HG02870 (cell line): Measurements from ENCODE around the gene EMP2.
"Not testable (repeated sequence)": the region's sequence is repeated elsewhere in the genome, so short reads cannot be mapped to it uniquely, and the experiment has no call there.

ENCODE experiments used
- ATAC-seq: cut with Tn5 transposase; IDR thresholded peaks from one replicate; pipeline ENCODE4 v1.9.1; 2021; ENCODE audit warnings: mild to moderate bottlenecking, moderate library complexity; ENCODE audit not compliant: unreplicated experiment

Gene EMP2

DNA sequence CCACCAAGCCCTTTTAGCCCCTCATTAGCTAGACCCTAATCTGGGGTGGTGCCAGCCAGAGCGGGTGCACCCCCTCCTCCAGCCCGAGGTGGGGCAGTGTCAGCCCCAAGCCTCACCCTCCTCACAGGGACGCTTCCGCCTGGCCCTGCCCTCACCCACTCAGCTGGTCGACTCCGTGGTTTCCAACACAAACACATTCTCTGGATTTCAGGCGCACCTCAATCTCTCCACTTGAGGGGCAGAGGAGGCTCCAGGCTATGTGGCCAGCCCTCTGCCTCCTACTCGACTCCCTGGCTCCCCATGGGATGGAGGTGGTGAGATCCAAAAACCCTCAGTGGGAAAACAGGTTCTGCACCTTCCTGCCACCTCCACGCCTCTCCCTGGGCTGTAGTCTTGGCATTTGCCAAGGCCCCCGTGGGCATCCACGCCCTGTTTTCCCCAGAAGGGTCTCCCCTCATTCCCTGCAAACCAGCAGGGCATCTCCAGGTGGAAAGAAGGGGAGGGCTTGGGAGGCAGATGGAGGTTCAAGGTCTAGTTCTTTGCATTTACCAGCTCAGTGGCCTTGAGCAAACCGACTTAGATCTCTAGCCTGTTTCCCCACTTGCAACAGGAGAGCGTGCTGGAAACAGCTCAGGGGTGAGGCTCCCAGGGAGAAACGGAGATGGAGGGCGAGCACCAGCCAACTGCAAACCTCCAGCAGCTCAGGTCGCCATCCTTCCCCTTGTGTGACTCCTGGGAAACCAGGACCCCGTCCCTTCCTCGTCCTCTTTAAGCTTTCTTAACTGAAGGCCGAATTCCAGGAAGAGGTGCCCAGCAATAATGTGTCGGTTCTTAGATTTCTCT, 1.7 kb downstream of the EMP2 start:
- no peak for ATAC-seq

DNA sequence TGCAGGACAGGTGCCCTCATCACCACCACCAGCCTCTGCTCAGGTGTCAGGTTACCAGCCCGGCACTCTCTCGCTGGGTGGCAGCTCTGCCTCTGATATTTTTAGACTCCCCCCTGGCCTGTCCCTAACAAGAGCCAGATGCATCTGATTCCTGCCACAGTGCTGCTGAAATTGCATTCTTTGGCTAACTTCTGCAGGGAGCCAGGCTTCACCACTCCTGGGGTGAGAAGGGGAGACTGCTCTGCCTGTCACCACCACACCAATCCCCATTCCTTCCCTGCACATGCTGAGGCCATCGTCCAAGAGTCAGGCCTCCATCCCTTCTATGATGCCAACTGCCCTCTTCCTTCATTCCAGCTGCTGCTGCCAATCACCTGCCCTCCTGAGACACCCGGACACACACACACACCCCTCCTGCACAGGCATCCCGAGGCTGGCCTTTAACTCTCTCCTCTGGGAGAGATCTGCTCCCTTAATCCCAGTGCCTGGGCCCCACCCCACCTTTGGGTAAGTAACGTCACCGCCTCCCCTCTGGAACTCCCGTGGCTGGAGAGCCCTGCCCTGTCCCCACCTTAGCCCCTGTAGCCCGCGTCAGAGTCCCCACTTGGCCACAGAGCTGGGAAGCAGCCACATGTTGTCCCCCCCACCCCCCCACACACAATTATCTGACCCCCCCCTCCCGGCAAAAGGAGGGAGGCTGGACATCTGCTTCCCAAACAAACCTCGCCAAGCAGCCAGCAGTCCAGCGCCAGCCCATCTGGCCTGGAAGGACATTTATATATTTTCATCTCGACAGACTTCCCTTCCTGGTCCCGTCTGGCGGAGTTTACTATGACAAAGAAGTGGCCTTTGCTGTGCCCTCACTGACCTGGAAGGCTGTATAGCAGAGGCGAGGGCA, 2.8 kb downstream of the EMP2 start:
- no peak for ATAC-seq

DNA sequence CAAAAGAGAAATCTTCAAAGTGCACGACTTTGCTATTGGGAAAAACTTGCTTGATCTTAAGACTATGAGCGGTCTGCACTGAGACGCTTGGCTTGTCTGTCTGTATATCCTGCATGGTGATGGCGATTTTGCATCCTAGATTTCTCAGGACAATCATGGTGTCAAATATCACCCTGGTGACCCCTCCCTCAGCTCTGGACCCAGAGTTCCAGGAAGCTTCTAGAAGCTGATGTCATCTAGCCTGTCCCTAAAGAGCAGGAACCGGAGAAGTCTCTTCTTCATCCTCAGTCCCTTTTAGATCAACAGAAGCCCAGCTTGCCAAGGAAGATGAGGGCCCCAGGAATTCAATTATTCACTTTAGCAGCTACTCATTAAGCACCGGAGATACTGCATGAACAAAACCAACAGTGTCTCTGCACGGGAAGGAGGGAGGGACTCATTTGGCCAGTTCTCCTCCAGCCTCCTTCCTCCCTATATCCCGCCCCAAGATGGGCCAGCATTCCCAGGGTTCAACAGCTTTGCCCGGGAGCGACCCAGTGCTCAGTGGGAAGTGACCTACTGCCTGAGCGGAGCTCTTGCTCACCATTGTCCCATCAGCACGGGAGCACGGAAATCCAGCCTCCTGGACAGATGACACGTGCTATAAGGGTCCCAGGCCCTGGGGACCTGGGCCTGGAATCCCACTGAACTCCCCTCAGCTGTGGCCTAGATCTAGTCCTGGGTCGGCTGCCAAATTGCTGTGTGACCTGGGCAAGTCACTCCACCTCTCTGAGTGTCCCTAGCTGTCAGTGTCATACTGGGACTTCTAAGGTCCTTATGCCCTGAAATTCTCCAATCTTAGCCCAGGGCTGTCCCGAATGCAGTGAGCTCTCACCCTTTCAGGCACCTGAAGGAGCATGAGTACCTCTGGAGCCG, 3.8 kb downstream of the EMP2 start:
- no peak for ATAC-seq

DNA sequence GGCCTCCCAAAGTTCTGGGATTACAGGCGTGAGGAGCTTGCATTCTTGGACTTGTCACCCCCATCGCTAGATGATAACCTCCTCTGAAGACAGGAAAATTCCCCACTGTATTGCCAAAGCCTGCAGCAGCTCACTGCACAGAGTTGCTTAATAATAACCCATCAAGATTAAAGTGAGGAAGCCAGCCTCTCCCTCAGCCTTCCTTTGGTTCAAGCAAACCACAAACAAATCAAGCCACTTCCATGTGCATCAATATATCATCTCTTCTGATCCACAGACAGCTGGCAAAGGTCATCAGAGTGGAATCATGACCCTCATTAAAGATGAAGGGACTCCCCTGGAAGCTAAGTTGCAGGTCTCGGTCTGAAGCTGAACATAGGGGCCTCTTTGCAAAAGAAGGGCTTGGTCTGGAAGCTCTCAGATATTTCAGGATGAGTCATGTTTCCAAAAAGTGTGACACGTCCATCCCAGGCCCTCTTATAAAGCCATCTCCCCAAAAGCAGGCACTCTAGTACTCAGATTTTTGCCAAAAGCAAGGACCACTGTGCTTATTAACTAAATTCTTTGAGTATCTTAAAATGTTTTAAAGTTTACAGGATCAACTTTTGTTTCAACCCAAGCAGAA, 4.8 kb downstream of the EMP2 start:
- no peak for ATAC-seq

DNA sequence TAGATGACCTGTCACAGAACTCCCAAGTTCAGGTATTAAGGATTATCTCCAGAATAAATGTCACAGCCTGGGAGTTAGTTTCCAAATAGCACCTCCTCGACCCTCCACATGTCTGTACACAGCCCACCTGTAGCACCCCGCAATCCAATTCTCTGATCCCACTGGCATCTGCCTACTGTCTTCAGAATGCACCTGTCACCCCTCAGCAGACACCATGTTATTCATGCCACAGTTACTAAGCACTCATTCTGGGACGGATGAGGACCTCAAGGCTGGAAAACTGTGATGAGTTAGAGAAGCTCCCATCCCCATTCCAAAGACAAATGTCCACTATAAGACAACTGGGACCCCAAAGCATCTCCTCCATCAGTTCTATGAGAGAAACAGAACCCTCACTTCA, 7.8 kb downstream of the EMP2 start:
- no peak for ATAC-seq

DNA sequence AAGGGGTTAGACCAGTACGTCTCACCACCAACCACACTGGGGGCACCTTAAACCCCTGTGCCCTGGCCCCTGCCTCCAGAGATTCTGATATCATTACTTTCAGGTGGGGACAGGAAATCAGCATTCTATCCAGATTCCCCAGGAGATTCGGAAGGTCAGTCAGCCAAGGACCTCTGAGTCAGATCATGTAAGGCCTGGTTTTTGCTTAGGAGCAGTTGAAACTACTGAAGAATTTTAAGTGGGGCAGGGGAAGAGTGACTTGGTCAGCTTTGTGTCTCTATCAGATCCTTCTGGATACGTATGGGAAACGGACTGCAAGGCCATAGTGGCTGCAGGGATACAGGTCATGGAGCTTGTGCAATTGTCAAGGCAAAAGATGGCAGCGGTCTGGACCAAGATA, 9.0 kb downstream of the EMP2 start:
- ATAC-seq, result no peak

DNA sequence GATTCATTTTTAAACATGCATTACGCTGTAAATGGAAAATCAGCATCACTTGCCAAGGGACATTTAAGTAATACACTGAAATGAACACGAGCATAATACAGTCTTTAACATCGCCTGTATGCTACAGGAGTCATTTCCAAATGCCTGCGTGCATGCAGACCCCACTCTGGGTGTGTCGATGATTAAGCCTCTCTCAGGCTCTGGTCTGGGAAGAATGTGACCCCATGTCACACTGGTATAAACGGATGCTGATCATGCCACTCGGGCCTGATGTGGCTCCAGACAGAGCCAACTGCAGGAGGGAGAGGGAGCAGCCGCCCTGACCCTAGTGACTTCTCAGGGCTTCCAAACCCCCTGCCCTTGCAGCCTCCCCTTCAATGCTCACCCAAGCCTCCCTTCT, 10.8 kb downstream of the EMP2 start:
- no peak for ATAC-seq

DNA sequence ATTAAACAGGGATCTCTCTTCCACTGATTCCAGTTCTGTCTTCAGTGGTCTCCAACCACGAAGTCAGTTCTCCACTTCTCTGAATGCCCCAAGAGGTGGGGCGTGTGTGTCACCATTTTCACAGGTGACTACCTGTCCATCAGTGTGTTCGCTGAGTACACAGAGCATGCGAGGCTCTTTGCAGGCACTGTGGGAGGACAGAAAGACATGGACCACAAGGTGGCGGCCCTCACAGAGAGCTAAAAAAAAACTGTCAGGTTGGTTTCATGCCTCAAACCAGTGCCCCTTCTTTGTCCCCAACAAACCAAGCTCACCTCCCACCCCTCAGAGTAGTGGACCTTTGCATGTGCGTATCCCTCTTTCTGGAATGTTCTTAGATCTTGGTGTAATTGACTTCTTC, 13.8 kb downstream of the EMP2 start:
- ATAC-seq, result no peak

DNA sequence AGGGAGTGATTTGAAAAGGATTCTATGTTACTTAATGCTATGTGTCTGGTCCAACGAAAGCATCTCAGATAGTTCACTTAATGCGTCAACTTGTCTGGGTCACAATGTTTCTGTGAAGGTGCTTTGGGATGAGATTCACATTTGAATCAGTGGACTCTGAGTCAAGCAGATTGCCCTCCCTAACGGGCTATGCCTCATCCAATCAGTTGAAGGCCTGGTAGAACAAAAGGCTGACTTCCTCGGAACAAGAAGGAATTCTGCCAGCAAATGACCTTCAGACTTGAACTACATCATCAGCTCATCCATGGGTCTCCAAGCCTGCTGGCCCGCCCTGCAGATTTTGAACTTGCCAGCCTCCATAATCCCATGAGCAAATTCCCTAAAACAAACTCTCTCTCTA, 15.2 kb downstream of the EMP2 start:
- ATAC-seq, result no peak

DNA sequence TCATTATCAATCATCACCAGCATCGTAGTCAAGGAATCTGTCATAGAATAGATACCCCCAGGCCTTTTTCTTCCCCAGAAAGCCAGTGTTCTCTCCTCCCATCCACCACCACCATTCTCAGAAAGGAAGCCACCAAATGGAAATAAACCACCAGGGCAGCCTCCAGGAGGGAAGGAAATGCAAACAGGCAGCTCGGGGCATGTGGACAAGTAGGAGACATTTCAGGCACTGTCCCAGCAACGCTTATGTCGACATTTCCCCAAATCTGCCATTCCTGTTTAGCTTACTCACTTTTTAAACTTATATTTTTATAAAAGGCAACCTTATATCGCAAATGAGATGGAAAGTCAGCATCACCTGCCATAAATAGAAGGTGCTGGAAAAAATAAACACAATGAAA, 15.8 kb downstream of the EMP2 start:
- no peak for ATAC-seq

DNA sequence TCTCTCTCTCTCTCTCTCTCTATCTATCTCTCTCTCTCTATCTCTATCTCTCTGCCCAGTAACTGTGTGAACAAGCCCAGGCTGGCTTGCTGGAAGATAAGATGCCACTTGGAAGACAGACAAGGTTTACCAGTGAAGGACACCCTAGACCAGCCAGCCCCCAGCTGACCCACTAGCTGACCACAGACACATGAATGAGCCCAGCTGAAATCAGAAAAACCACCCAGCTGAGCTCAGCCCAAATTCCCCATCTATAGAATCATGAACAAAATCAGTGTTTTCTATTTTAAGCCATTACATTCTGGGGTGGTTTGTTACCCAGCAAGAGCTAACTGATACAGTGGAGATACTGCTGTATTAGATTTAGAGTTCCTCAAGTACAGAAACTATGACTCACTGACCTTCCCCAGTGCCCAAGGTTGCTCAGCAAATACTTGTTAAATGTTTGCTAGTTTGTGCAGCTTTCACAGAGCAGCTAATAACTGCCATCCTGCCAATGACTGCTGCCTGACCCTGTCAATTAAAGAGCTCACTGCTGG, 18.0 kb downstream of the EMP2 start:
- ATAC-seq, result no peak

DNA sequence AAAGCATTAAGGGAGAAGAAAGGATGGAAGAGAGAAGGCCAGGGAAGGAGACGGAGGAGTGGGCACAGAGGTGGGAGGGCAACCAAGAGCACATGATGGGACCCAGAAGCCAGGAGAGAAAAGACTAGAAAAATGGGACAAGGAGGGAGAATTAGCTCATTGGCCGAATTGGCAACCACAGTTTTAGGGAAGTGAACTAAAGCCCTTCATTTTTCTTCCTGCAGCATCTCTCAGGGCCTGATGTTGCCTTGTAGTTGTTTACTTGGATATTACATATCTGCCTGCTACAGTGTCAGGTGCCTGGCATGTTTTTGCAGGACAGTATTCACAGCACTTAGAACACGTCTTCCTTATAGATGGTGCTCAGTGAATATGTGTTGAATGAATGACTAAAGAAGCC, 19.0 kb downstream of the EMP2 start:
- ATAC-seq, result no peak

DNA sequence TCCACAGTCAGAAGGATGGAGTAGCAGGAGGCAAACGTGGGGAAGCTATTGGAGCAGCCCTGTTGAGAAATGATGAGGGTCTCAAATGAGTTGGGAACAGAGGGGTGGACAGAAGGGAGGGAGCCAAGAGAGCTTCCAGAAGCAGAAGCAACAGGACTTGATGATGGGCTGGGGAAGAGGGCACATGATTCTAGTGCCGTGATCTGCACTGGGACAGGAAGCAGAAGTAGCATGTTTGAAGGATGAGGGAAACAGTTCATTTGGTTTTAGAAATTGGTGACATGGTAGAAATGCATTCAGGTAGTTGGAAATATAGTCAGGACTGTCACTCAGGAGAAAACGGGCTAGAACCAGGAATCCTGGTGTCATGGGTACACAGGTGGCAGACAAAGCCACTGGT, 19.4 kb downstream of the EMP2 start:
- no peak for ATAC-seq

DNA sequence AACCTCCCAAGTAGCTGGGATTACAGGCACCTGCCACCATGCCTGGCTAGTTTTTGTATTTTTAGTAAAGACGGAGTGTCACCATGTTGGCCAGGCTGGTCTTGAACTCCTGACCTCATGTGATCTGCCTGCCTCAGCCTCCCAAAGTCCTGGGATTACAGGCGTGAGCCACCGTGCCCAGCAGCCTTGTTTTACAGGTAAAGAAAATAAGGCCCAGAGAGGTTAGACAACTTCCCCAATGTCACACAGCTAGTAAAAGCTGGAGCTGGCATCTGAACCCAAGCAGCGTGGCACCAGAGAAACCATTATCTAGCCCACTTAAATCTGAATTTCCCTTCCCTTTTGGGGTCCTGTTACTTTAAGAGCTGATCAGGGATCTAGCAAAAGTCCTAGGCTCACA, 20.6 kb downstream of the EMP2 start:
- ATAC-seq, result not testable (repeated sequence)

DNA sequence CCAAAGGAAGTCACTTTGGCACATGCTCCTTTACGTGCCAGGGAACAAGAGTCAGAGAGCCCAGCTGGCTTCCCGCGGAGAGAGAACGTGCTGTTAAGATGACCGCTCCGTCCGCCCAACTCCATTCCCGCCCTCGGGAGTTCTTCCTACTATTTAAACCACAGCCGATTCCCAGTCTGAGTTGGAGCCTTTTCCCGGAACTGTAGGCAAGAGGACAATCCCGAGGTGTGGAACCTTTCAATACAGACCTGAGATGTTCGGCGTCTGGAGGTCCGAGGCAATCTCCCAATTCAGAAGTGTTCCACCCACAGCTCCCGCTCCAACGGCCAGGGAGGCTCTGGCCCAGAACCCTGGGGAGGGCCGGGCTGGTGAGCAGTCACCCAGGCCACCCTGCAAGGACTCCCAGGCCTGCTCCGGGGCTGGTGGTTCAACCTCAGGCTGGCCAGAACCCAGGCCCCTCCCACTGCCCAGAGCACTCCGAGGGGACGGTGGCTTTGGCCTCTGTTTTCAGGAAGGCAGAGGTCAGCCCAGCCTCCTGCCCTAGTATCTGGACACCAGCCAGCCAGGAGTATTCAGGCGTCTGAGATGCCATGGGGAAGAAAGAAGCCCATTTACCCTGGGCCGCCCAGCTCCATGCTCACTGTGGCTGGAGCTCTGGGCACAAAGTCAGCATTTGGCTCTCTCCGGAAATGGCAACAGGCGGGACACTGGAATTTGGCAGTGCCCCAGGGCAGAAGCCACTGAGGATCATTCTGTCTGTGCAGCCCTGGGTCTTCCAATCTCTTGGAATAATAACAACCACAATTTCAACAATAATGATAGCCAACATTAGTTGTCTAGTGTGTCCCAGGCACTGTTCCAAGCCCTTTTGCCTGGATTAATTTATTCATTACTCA, 21.4 kb downstream of the EMP2 start:
- ATAC-seq, result no peak

DNA sequence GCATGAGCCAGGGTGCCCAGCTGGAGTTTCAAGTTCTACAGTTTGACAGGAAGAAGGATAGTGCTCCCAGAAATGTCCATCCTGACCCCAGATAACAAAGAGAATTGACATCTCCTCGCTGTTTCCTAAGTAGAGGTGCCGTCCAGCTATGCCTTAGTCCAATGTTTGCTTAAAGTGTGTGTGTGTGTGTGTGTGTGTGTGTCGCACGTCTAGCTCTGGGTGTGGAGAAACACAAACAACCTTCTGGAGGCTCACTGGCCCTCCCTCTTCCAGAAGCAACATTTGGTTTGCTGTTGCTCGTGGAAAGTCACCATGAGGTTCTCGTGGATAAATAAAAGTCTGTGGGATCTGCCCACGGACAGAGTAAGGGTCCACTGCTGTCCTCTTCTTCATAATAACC, 22.1 kb downstream of the EMP2 start:
- ATAC-seq, result no peak

DNA sequence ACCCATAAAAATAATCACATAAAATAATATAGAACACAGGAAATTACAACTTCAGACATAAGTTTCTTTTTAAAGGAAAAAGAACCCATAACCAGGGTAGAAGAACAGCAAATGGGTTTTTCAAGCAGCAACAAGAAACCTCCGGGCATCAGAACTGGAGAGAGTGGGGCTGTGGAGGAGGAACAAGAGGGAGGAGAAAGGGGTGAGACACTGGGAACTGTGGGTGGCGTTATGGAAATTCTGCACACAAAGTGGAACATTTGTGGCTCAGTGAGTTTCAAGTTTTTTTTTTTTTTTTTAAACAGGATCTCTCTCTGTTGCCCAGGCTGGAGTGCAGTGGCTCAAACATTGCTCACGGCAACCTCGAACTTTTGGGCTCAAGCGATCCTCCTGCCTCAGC, 22.6 kb downstream of the EMP2 start:
- no peak for ATAC-seq

DNA sequence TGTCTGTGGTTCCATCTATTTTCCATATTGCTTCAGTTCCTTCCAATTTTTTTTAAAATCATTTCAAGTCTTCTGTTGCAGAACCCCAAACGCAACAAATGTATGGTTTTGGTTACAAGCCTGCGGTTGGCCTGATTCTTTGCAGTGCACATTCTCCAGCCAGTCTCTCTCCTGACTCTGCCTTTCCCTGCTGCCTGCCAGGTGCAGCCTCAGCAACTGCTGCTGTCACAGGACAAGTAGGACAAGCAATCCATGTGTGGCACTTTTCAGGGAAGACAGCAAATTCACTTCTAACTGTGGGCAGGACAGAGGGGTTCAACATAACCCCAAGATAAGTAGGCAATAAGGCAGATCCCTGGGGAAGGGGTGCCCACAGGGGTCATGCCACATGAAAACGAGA, 24.2 kb downstream of the EMP2 start:
- ATAC-seq, result no peak

DNA sequence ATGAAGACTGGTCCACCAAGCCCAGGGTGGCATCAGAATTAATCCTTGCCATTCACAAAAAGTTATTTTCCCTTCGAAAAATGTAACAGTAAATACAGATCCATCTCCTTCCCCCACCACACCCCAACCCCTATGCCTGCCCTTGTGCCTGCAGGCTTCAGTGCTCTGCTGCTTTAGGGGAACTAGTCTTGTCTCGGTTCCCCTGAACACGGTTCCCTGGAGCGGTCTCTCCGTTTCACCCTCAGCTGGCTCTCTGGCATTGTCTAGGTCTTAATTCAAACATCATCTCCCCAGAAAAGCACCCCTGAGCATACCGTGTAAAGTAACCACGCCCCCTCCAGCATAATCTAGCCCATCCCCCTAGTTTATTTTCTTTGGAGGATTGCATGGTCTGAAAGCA, 25.8 kb downstream of the EMP2 start:
- no peak for ATAC-seq
